HCT116 (cell line): ENCODE measurements around the gene SLITRK2. TPM values are rescaled to one million over a fixed set of nuclear protein-coding genes. Genes with fewer than 3 reads are reported as not detected.

Source experiments
- ATAC-seq: fragments of 200-7000 bp; cut with Tn5 transposase; 2 replicates; pipeline ENCODE4 v1.9.1; 2020; ENCODE audit warnings: mild to moderate bottlenecking, moderate library complexity
- BruUV-seq: library from RNA; stranded (reverse); fragments of 400-500 nt; replicated peaks from 2 replicates; lab custom pipeline; 2021; lab: Mats Ljungman, UMichigan
- CTCF ChIA-PET: fragments of 300-600 bp; sonication (Branson Sonifier 250); formaldehyde crosslinking; loops from one replicate; lab custom pipeline; 2021; ENCODE audit warnings: antibody characterized with exemption; lab: Charles Lee
- POLR2A ChIA-PET: fragments of 300-600, 350-600 bp; sonication (Branson Sonifier 250); formaldehyde crosslinking; loops from one replicate; lab custom pipeline; 2021; ENCODE audit warnings: antibody characterized with exemption; lab: Charles Lee
- RAD21 ChIA-PET, 2 experiments: fragments of 300-600 bp; sonication (Branson Sonifier 250); formaldehyde crosslinking; loops; one replicate each; lab custom pipeline; 2023; ENCODE audit warnings: low total read pairs in 2 of 2; ENCODE audit not compliant: uncharacterized antibody in 2 of 2, unreplicated experiment in 2 of 2, low non-redundant PET in 1 of 2; lab: Charles Lee
- DNase-seq: peaks from one replicate; pipeline ENCODE4 v3.0.0-alpha.2; 2010; ENCODE audit warnings: low read depth, low spot score
- H2AFZ ChIP-seq: fragments of 200-600 bp; shearing (Covaris generic), sonication (generic); 2 replicates; pipeline ENCODE4 v1.6.1; 2017; ENCODE audit warnings: low read depth, mixed run types, mixed read lengths, antibody characterized with exemption, low read length; ENCODE audit not compliant: poor library complexity, severe bottlenecking
- H3K27ac ChIP-seq: 2 replicates; pipeline ENCODE4 v1.5.1; 2012; ENCODE audit warnings: low read depth, low read length
- H3K27me3 ChIP-seq: fragments of 200-600 bp; sonication (generic); 2 replicates; pipeline ENCODE4 v1.6.1; 2016; ENCODE audit warnings: mixed run types, low read length, mixed read lengths; ENCODE audit not compliant: insufficient read depth
- H3K36me3 ChIP-seq, 2 experiments: fragments of 200-500 bp in 1 of 2; fragments of 200-600 bp in 1 of 2; sonication (Bioruptor generic) in 1 of 2; sonication (generic) in 1 of 2; 2 replicates each; pipeline versions ENCODE4 v1.5.1 to v1.6.1; 2014 to 2016; ENCODE audit warnings: low read length in 2 of 2, inconsistent platforms in 1 of 2, mixed read lengths in 1 of 2, mixed run types in 1 of 2; ENCODE audit not compliant: insufficient read depth in 2 of 2, control insufficient read depth in 1 of 2
- H3K4me1 ChIP-seq, 2 experiments: fragments of 200-600 bp in 1 of 2; sonication (generic) in 1 of 2; 2 replicates each; pipeline versions ENCODE4 v1.5.1 to v1.6.1; 2012 to 2017; ENCODE audit warnings: low read length in 2 of 2, inconsistent platforms in 1 of 2, mild to moderate bottlenecking in 1 of 2, mixed read lengths in 1 of 2, mixed run types in 1 of 2, moderate library complexity in 1 of 2; ENCODE audit not compliant: insufficient read depth in 2 of 2, control insufficient read depth in 1 of 2
- H3K4me2 ChIP-seq: fragments of 200-600 bp; sonication (generic); 2 replicates; pipeline ENCODE4 v1.6.1; 2017; ENCODE audit warnings: mixed run types, low read length, mixed read lengths
- H3K4me3 ChIP-seq, 2 experiments: fragments of 200-600 bp in 1 of 2; sonication (generic) in 1 of 2; replicated peaks in 1 of 2; 2 replicates each; pipeline ENCODE4 v1.5.1; 2011 to 2016; ENCODE audit warnings: low read length in 2 of 2, control low read depth in 1 of 2, low read depth in 1 of 2, mild to moderate bottlenecking in 1 of 2, mixed read lengths in 1 of 2, mixed run types in 1 of 2
- H3K79me2 ChIP-seq: fragments of 200-600 bp; sonication (generic); 2 replicates; pipeline ENCODE4 v1.6.1; 2017; ENCODE audit warnings: mild to moderate bottlenecking, mixed run types, low read length, moderate library complexity, mixed read lengths; ENCODE audit not compliant: insufficient read depth
- H3K9ac ChIP-seq: fragments of 200-600 bp; sonication (generic); 2 replicates; pipeline ENCODE4 v1.6.1; 2016; ENCODE audit warnings: low read length, mixed read lengths
- H3K9me2 ChIP-seq: fragments of 200-600 bp; sonication (generic), shearing (Covaris generic); 2 replicates; pipeline ENCODE4 v1.6.1; 2017; ENCODE audit warnings: mixed run types, mild to moderate bottlenecking, moderate library complexity; ENCODE audit not compliant: insufficient read depth
- H3K9me3 ChIP-seq, 2 experiments: fragments of 200-500 bp in 1 of 2; fragments of 200-600 bp in 1 of 2; sonication (Bioruptor generic) in 1 of 2; sonication (generic) in 1 of 2; 2 replicates each; pipeline ENCODE4 v1.6.1; 2014 to 2017; ENCODE audit warnings: low read length in 2 of 2, mixed read lengths in 2 of 2, inconsistent platforms in 1 of 2, low read depth in 1 of 2, mild to moderate bottlenecking in 1 of 2, mixed run types in 1 of 2, moderate library complexity in 1 of 2; ENCODE audit not compliant: control insufficient read depth in 1 of 2, insufficient read depth in 1 of 2
- H4K20me1 ChIP-seq: fragments of 200-600 bp; sonication (generic), shearing (Covaris generic); 2 replicates; pipeline ENCODE4 v1.6.1; 2017; ENCODE audit warnings: mixed run types, mild to moderate bottlenecking, moderate library complexity; ENCODE audit not compliant: insufficient read depth
- POLR2A ChIP-seq: IDR thresholded peaks from 2 replicates; pipeline ENCODE4 v1.7.0; 2011; ENCODE audit warnings: borderline replicate concordance; ENCODE audit not compliant: insufficient read depth, insufficient read length; ENCODE audit errors: extremely low read depth
- RAD21 ChIP-seq: IDR thresholded peaks from 2 replicates; pipeline ENCODE4 v1.6.1; 2012; ENCODE audit warnings: low read depth, mild to moderate bottlenecking
- SP1 ChIP-seq: IDR thresholded peaks from 2 replicates; pipeline ENCODE4 v1.6.1; 2012; ENCODE audit warnings: low read depth
- intact Hi-C: fragments of 100-400 bp; cut with micrococcal nuclease; formaldehyde crosslinking; loops from 2 replicates; pipeline ENCODE4 v1.10.0; 2022
- total RNA-seq: library from RNA; stranded (reverse); gene quantifications from one replicate; pipeline ENCODE4 v1.2.1, GENCODE V29; 2021; ENCODE audit not compliant: unreplicated experiment

Gene SLITRK2
- total RNA-seq, 1 experiment from 2014 or later = not detected

DNA sequence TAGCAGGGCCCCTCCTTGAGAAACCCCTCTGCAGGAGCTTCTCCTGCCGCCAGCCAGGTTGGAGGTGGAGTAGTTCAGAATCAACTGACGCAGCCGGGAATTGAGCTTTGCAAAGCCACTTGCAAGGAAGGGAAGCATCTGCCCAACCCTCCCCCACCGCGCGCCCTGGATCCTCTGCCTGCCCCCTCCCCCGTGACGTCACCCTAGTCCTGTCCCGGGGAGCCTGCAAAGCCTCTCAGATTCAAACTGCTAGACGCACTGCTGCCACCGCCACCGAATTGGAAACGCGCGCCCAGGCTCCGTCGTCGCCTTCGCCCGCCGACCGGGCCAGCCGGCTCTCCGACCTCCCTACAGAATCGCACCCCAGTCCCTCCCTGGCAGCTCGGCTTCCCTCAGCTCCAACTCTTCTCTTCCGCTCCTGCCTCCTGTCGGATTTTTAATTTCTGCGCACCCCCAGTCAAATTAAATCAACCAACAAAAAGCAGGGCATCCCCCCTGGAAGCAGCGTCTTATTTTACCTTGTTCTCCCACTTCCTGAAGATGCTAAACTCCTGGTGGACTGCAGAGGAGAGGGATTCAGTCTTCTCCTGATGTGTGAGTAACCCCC, 3.8 kb downstream of the SLITRK2 start:
- Histone ChIP-seq H3K36me3 (no peaks in the 10 kb centered on the region), H3K27me3 (no peaks in the 10 kb centered on the region), H3K9me3 (no peaks in the 10 kb centered on the region), H2AFZ (no peak overlapping the region), H3K9me2 (no peaks in the 10 kb centered on the region), H3K4me3 (no peak overlapping the region), H3K4me2 (no peak overlapping the region), H3K9ac (no peak overlapping the region), H4K20me1 (no peaks in the 10 kb centered on the region), H3K79me2 (no peaks in the 10 kb centered on the region), H3K4me1 (no peaks in the 10 kb centered on the region), H3K27ac (no peak overlapping the region)
- TF ChIP-seq POLR2A (no peak), SP1 (no peak)
- ChIA-PET POLR2A (no interaction called here), RAD21 (no interaction called here), CTCF (no interaction called here)
- no TSS peak for BruUV-seq
- intact Hi-C loops = no loop called here
- no peak for ATAC-seq
- no peak for DNase-seq

DNA sequence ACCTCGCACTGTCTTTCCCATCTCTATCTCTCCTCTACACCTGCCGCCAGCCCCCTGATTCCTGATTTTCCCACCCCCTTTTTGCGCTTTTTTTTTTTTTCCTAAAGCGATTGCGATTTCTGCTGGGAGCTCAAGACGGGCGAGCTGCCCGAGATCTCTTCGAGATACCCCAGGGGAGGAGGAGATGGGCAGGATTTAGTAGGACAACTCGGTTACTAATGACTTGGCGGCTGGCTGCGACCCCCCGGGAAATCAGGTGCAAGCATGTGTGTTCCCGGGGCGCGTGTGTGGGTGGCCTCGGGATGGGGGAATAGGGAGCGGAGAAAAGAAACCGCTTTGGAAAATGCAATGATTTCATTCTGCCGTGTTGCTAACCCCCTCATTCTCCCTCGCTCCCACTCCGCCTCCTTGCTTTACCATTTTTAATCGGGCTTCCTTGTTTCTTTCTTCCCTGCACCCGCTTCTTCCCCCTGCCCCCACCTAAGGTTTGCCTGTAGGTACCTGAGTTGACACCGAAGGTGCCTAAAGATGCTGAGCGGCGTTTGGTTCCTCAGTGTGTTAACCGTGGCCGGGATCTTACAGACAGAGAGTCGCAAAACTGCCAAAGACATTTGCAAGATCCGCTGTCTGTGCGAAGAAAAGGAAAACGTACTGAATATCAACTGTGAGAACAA, 4.4 kb downstream of the SLITRK2 start:
- CTCF ChIA-PET = no interaction called here
- Histone ChIP-seq H3K9me3 (no peaks in the 10 kb centered on the region; a peak in 1 of 4 replicates), H3K36me3 (no peaks in the 10 kb centered on the region), H3K4me2 (no peak overlapping the region), H3K9ac (no peak overlapping the region), H3K27ac (no peak overlapping the region), H3K4me3 (no peak overlapping the region), H3K79me2 (no peaks in the 10 kb centered on the region), H3K27me3 (no peaks in the 10 kb centered on the region), H3K4me1 (no peaks in the 10 kb centered on the region), H3K9me2 (no peaks in the 10 kb centered on the region), H4K20me1 (no peaks in the 10 kb centered on the region), H2AFZ (no peak overlapping the region)
- no TSS peak for BruUV-seq
- TF ChIP-seq RAD21 = no peak
- intact Hi-C loops = no loop called here
- RAD21 ChIA-PET = no interaction called here
- ATAC-seq (no peak), DNase-seq (no peak)
- POLR2A ChIA-PET = no interaction called here
